Measurements from ENCODE around the gene ST6GALNAC3. TPM values are rescaled to one million over a fixed set of nuclear protein-coding genes. Genes with fewer than 3 reads are reported as not detected.

The ST6GALNAC3 gene
- total and polyA plus RNA-seq, 11 donors: 2.5 to 7.7 (median 4.4) TPM

DNA sequence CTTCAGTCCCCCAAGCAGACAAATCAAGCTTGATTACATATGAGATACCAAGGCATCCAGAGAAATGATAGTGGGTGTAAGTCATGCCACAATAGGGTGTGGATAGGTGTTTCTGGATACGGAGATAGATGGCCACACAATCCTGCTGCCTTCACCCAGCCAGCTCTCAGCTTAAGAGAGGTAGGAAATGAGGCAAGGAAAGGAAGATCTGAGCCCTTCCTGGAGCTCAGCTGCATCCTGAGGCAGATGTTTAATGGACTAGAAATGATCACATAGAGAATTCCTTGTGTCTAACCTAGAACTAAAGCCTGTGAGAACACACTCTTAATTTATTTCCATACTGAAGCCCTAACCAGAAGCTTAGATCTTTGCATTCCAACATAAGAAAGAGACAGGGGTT is 210.3 kb downstream of the ST6GALNAC3 start:
- Histone ChIP-seq H3K4me3 (no peak overlapping the region), H3K9me3 (no peaks in the 10 kb centered on the region), H3K27ac (no peak overlapping the region), H3K27me3 (no peaks in the 10 kb centered on the region), H3K4me1 (peaks cover 0 to 5% (median 0%) of the 10 kb centered on the region in 12 donors), H3K36me3 (no peaks in the 10 kb centered on the region)
- intact Hi-C loops (cut with DNase I): no loop called here
- WGBS, 4 donors: 58 to 75% (median 64%) methylated on average over 1 of the region's 1 CpG
- TF ChIP-seq CTCF (IDR thresholded peaks at IDR 0.05) (no peak), POLR2A (IDR thresholded peaks at IDR 0.05) (no peak)
- no peak for ATAC-seq
- no peak for DNase-seq

GRCh38 chr1:76285578-76286135 is 211.1 kb downstream of the ST6GALNAC3 start:
- Histone ChIP-seq H3K4me1 (peaks cover 0 to 9% (median 0%) of the 10 kb centered on the region in 12 donors), H3K36me3 (no peaks in the 10 kb centered on the region), H3K27me3 (no peaks in the 10 kb centered on the region), H3K9me3 (no peaks in the 10 kb centered on the region), H3K4me3 (no peak overlapping the region), H3K27ac (no peak overlapping the region)
- DNase-seq (no peak), ATAC-seq (no peak)
- intact Hi-C loops (cut with DNase I): loop anchor here in 1 of 10 donors (1.0 kb wide), 1 partner anchor 22 kb away; no protein-coding TSS in a partner anchor
- no peak for TF ChIP-seq CTCF (IDR thresholded peaks at IDR 0.05)
- TF ChIP-seq POLR2A (IDR thresholded peaks at IDR 0.05): no peak
- WGBS, 4 donors: 58 to 74% (median 61%) methylated on average over 4 of the region's 4 CpGs

DNA sequence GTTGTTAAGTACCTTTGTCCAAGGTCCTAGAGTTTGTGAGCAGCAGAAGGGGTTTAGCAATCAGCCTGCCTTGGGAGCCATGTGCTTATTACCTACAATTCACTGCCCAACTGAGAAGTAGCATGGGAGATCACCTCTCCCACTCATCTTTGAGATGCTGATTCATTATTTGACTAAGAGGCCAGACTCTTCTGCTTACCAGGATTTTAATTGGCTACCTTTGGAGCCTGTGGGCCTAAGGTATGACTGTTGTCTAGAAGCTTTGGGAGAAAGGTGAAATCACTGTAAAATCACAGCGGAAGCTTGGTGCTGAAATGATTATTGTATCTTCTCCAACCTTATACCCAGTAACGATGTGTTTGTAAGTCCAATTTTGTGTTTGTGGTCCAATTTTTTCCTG is 213.4 kb downstream of the ST6GALNAC3 start:
- Histone ChIP-seq H3K36me3 (no peaks in the 10 kb centered on the region), H3K27me3 (no peaks in the 10 kb centered on the region), H3K27ac (no peak overlapping the region), H3K4me3 (no peak overlapping the region), H3K9me3 (no peaks in the 10 kb centered on the region), H3K4me1 (peaks cover 0 to 16% (median 0%) of the 10 kb centered on the region in 12 donors)
- DNase-seq (no peak), ATAC-seq (no peak)
- WGBS, 4 donors: 93 to 98% (median 95%) methylated on average over 2 of the region's 2 CpGs
- intact Hi-C loops (cut with DNase I): no loop called here
- no peak for TF ChIP-seq CTCF (IDR thresholded peaks at IDR 0.05)
- TF ChIP-seq POLR2A (IDR thresholded peaks at IDR 0.05): no peak

DNA sequence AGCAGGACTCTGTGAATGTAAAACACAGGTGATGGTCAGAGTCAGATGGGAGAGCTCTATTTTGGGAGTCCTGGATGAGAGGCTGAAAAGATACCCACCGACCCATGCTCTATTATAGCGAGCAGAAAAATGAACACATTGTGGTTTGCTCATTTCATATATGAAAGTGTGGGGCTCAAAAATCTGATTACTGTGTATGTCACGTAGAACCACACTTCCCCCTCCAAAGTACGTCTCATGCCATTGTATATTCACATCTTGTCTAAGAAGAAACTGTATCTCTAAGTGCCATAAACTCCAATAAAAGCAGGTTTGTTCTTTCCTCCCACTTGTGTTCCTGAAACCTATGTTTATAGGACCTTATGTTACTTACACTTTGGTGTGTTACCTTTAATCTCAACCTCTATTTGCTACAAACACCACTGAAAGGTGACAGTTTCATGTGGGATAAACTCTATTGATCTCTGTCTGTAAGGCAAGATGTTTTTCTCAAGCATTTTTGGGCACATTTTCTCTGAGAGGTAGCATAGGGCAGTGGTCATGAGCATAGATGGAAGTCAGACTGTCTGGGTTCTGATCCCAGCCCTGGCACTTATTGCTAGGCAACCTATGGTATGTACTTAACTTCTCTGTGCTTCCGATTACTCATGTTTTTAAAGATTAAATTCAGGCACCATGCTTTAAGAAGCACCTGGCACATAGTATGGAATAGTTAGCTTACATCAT is 214.4 kb downstream of the ST6GALNAC3 start:
- intact Hi-C loops (cut with DNase I): no loop called here
- no peak overlapping the region for H3K4me3 ChIP-seq
- H3K27ac ChIP-seq: no peak overlapping the region

More for the DNA sequence above, 214.4 kb downstream of the ST6GALNAC3 start:
- Histone ChIP-seq H3K27me3 (no peaks in the 10 kb centered on the region), H3K36me3 (no peaks in the 10 kb centered on the region), H3K4me1 (peaks cover 0 to 16% (median 0%) of the 10 kb centered on the region in 12 donors), H3K9me3 (no peaks in the 10 kb centered on the region)
- ATAC-seq (no peak), DNase-seq (no peak)
- 92 to 96% (median 93%) methylated on average over 5 of the region's 5 CpGs for WGBS, 4 donors
- TF ChIP-seq CTCF (IDR thresholded peaks at IDR 0.05) (no peak), POLR2A (IDR thresholded peaks at IDR 0.05) (no peak)

Measured in heart left ventricle (tissue), 16 donors.